Measurements from ENCODE around the gene LIPG.
A peak's percentile ranks its signal among the peaks of the same experiment; 100 is the strongest.
"Not testable (repeated sequence)": the region's sequence is repeated elsewhere in the genome, so short reads cannot be mapped to it uniquely, and the experiment has no call there.

Gene LIPG

DNA sequence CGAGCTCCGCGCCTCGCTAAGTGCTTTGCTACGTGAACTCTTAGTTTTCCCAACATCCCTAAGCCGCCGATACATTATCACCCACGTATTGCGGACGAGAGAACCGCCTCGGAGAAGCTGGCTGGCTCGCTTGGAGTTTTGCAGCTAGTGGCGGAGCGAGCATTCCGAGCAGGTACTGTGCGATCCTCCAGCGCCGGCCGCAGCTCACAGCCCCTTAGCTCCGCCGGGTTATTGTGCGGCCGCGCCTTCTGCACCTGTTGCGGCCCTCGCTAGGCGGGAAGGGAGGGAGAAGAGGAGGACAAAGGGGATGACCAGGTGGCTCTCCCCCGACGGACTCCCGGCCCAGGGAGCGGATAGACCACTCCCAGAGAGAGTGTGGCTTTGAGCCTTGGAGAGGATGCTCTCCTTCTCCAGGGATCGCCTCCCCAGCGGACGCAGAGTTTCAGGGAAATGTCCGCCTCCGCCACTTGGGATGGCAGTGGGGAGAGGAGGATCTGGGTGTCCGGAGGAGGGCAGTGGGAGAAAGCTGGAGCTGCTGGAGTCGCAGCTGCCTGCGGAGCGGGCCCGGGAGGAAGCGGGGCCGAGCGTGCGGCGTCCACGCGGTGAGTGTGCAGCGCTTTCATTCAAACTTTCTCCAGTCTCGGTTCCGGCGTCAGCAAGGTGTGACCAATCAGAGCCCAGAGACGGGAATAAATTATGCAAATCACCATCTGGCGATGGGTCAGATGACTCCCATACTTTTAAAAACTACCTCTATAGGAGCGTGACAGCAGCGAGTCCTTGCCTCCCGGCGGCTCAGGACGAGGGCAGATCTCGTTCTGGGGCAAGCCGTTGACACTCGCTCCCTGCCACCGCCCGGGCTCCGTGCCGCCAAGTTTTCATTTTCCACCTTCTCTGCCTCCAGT, at the start of gene LIPG:
LIPG (plus strand) TSS at position 769 of the 905 bp plus-strand sequence. CDS start 252 bp downstream, outside the sequence.
- H3K36me3 ChIP-seq (ENCODE audit: insufficient read depth, low read length): no peaks in the 10 kb centered on the region; the same call in 1 of the 2 replicates
- no peaks in the 10 kb centered on the region for H3K9me3 ChIP-seq (ENCODE audit: control insufficient read depth, insufficient read depth, low read length)
- 0 out of 2 replicates have a peak, but pooled peaks cover 9% of the 10 kb centered on the region for H3K4me1 ChIP-seq (ENCODE audit: insufficient read depth, low read length)
- peak within 1 kb of the TSS; percentile 49 for H3K9ac ChIP-seq (ENCODE audit: low read depth, low read length)

DNA sequence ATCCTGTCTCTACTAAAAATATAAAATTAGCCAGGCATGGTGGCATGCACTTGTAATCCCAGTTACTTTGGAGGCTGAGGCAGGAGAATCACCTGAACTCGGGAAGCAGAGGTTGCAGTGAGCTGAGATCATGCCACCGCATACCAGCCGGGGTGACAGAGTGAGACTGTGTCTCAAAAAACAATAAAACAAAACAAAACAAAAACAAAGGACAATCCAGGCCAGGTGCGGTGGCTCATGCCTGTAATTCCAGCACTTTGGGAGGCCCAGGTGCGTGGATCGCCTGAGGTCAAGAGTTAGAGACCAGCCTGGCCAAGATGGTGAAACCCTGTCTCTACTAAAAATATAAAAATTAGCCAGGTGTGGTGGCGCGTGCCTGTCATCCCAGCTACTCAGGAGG, 49.0 kb upstream of the LIPG start:
- H3K36me3 ChIP-seq (ENCODE audit: insufficient read depth, low read length); H3K9me3 ChIP-seq (ENCODE audit: control insufficient read depth, insufficient read depth, low read length); H3K9ac ChIP-seq (ENCODE audit: low read depth, low read length); H3K4me1 ChIP-seq (ENCODE audit: insufficient read depth, low read length): not testable (repeated sequence)

DNA sequence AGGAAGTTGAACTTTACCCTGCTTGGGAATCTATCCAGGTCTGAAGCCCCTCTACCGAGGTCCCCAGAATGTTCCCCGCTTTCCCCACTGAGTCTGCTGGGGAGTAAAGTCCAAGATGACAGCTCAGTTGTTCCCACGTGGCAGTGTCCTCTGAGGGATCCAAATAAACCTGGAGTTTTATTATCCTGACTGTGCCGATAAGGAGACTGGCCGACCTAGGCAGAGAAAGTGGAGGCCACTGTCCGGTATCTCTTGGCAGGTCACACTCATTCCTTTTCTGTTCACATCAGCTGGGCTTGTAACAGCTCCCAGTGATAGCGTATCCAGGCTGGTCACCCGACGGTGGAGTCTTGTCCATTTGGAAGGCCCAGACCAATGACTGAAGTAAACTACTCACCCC, 47.3 kb upstream of the LIPG start:
- no peaks in the 10 kb centered on the region for H3K36me3 ChIP-seq (ENCODE audit: insufficient read depth, low read length)
- H3K4me1 ChIP-seq (ENCODE audit: insufficient read depth, low read length): peaks cover 8% of the 10 kb centered on the region
- no peak overlapping the region for H3K9ac ChIP-seq (ENCODE audit: low read depth, low read length)
- no peaks in the 10 kb centered on the region for H3K9me3 ChIP-seq (ENCODE audit: control insufficient read depth, insufficient read depth, low read length)

DNA sequence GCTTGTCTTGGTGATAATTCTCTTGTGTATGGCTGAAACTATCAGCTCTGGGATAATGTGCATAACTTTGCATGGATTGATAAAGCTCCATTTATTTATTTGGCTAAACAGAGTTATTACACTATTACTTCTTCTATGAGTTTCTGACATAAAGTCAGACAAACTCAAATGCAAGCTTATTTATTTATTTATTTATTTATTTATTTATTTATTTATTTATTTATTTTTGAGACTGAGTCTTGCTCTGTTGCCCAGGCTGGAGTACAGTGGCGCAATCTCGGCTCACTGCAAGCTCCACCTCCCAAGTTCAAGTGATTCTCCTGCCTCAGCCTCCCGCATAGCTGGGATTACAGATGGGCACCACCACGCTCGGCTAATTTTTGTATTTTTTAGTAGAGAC, 46.9 kb upstream of the LIPG start:
- not testable (repeated sequence) for H3K36me3 ChIP-seq (ENCODE audit: insufficient read depth, low read length); H3K9ac ChIP-seq (ENCODE audit: low read depth, low read length); H3K9me3 ChIP-seq (ENCODE audit: control insufficient read depth, insufficient read depth, low read length)
- peaks cover 13% of the 10 kb centered on the region for H3K4me1 ChIP-seq (ENCODE audit: insufficient read depth, low read length)

DNA sequence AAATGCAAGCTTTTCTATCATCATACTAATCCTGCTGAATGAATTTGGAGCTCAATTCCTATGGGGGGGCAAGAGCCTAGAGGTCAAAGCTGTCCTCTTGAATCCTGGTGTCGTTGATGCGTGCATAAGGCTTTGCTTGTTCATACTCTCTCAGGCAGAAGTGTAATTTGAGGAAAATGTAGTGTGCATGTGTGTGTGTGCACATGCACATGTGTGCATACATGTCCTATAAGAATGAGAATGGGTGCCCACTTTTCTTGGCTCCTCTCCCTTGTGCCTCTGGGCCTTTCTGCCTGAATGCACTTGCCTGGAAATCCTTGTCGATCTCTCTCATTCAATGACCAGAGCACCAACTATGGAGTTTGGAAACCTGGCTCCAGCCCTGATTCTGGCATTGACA, 46.3 kb upstream of the LIPG start:
- Histone ChIP-seq H3K36me3 (ENCODE audit: insufficient read depth, low read length) (no peaks in the 10 kb centered on the region), H3K9me3 (ENCODE audit: control insufficient read depth, insufficient read depth, low read length) (no peaks in the 10 kb centered on the region), H3K4me1 (ENCODE audit: insufficient read depth, low read length) (peaks cover 13% of the 10 kb centered on the region), H3K9ac (ENCODE audit: low read depth, low read length) (no peak overlapping the region)

DNA sequence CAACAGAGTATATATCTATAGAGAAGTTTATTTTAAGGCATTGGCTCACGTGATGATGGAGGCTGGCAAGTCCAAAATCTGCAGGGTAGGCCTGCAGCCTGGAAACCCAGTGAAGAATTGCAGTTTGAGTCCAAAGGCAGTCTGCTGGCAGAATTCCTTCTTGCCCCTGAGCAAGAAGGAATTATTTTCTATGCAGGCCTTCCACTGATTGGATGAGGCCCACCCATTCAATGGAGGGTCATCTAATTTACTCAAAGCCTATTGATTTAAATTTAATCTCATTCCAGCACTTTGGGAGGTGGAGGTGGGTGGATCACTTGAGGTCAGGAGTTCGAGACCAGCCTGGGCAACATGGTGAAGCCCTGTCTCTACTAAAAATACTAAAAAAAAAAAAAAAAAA, 44.4 kb upstream of the LIPG start:
- Histone ChIP-seq H3K9ac (ENCODE audit: low read depth, low read length) (no peak overlapping the region), H3K4me1 (ENCODE audit: insufficient read depth, low read length) (peaks cover 19% of the 10 kb centered on the region), H3K36me3 (ENCODE audit: insufficient read depth, low read length) (no peaks in the 10 kb centered on the region), H3K9me3 (ENCODE audit: control insufficient read depth, insufficient read depth, low read length) (no peaks in the 10 kb centered on the region)

DNA sequence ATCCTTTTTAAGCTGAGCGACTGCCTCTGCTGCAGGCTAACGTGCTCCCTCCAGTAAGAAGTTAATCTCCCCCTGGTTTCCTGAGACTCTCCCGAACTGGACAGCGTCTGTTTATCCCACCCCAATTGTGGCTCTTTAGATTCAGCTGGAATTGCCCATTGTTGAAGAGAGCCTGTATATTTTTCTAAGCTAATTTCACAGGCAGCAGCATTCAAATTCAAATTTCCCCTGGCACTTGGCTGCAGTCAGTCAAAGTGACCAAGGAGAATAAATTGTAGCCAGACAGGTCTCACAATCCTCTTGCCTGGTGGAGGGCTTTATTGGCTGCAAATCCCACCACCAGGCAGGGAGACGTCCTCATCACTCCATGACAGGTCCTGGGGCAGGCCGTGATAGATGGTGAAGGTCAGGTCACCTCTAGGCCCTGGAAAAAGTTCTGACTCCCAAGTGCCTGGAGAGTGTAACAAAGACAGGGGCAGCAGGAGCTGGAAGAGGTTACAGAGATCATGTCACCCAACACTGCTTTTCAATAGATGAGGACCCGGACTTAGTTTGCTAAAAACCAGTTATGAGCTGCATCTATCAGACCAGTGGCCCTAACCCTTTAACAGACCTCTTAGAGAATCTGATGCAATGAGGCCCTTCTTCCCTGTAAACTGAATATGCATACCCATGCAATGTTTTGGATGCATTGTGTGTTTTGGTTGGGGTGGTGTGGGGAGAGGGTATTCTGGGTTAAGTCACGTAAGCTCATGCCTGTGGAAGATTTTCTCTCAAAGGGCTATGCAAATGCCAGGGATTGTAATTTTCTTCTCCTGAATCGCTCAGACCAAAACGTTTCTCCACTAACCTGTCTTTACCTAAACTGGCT, 42.5 kb upstream of the LIPG start:
- Histone ChIP-seq H3K4me1 (ENCODE audit: insufficient read depth, low read length) (peaks cover 19% of the 10 kb centered on the region), H3K9me3 (ENCODE audit: control insufficient read depth, insufficient read depth, low read length) (no peaks in the 10 kb centered on the region), H3K9ac (ENCODE audit: low read depth, low read length) (no peak overlapping the region), H3K36me3 (ENCODE audit: insufficient read depth, low read length) (no peaks in the 10 kb centered on the region)

DNA sequence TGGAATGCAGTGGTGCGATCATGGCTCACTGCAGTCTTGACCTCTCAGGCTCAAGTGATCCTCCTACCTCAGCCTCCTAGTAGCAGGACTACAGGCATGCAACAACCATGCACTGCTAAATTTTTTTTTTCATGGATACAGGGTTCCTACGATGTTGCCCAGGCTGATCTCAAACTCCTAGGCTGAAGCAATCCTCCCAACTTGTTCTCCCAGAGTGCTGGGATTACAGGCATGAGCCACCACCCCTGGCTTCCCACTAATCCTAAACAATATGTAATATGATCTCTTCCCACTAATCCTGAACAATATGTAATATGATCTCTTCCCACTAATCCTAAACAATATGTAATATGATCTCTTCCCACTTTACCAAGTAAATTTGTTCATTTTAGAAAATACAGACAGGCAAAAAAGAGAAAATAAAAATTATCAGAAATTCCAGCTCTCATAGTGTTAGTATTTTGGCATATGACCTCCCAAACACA, 41.2 kb upstream of the LIPG start:
- Histone ChIP-seq H3K9ac (ENCODE audit: low read depth, low read length) (no peak overlapping the region), H3K4me1 (ENCODE audit: insufficient read depth, low read length) (peaks cover 19% of the 10 kb centered on the region), H3K9me3 (ENCODE audit: control insufficient read depth, insufficient read depth, low read length) (no peaks in the 10 kb centered on the region)

DNA sequence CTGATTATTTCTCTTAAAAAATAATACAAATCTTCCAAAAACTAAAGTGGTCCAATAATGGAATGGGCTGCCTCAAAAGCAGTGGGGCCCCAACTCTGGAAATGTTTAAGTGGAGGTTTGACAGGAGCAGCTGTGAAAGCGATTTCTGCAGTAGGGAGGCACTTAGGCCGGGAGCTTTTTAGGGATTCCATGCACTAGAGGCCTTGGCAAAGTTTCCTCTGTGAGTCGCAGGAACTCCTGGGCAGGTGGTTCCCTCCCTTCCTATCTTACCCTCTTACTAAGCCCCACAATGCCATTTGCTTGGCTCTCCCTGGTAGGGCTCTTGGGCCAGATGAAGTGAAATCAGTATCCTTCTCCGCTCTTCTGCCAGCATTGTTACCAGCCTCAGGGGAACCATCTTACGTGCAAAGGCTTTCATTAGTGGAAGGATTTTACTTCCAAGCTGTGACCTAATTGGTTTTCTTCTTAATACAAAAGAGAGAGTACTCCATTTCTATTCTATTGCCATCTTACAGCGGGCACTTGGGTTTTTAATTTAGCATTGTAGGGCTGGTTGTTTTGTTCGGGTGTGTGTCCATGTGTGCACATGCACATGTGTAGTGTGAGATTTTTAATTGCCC, 40.5 kb upstream of the LIPG start:
- no peaks in the 10 kb centered on the region for H3K36me3 ChIP-seq (ENCODE audit: insufficient read depth, low read length)
- no peak overlapping the region for H3K9ac ChIP-seq (ENCODE audit: low read depth, low read length)
- no peaks in the 10 kb centered on the region for H3K9me3 ChIP-seq (ENCODE audit: control insufficient read depth, insufficient read depth, low read length)
- H3K4me1 ChIP-seq (ENCODE audit: insufficient read depth, low read length): peaks cover 19% of the 10 kb centered on the region

More for the DNA sequence above, 41.2 kb upstream of the LIPG start:
- no peaks in the 10 kb centered on the region for H3K36me3 ChIP-seq (ENCODE audit: insufficient read depth, low read length)

DNA sequence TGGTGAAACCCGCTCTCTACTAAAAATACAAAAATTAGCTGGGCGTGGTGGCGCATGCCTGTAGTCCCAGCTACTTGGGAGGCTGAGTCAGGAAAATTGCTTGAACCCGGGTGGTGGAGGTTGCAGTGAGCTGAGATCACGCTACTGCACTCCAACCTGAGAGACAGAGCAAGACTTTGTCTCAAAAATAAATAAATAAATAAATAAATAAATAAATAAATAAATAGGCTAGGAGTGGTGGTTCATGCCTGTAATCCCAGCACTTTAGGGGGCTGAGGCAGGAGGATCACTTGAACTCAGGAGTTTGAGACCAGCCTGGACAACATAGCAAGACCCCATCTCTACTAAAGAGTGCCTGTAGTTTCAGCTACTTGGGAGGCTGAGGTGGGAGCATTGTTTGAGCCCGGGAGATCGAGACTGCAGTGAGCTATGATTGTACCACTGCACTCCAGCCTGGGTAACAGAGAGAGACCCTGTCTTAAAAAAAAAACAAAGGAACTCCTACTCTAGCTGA, 38.2 kb upstream of the LIPG start:
- H3K36me3 ChIP-seq (ENCODE audit: insufficient read depth, low read length); H3K9me3 ChIP-seq (ENCODE audit: control insufficient read depth, insufficient read depth, low read length); H3K9ac ChIP-seq (ENCODE audit: low read depth, low read length): not testable (repeated sequence)
- H3K4me1 ChIP-seq (ENCODE audit: insufficient read depth, low read length): peaks cover 26% of the 10 kb centered on the region

DNA sequence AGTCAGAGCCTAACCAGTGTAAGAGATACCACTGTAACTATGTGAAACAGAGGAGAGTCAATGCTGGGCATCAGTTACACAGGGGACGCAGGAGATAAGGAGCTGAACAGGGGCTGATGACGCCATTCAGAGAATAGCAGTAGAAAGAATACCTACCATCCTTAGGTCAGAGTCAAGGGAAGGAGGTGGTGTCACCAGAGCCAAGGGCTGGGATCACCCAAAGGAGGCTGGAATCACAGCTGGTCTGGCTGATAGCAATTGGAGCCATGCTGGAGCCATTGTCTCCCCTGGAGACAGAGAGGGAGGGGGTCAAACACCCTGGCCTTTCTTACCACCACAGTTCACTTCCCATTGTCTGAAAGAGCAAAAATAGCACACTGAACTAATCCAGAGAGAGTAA, 37.5 kb upstream of the LIPG start:
- H3K36me3 ChIP-seq (ENCODE audit: insufficient read depth, low read length): no peaks in the 10 kb centered on the region
- H3K9me3 ChIP-seq (ENCODE audit: control insufficient read depth, insufficient read depth, low read length): no peaks in the 10 kb centered on the region
- no peak overlapping the region for H3K9ac ChIP-seq (ENCODE audit: low read depth, low read length)
- H3K4me1 ChIP-seq (ENCODE audit: insufficient read depth, low read length): peaks cover 20% of the 10 kb centered on the region

DNA sequence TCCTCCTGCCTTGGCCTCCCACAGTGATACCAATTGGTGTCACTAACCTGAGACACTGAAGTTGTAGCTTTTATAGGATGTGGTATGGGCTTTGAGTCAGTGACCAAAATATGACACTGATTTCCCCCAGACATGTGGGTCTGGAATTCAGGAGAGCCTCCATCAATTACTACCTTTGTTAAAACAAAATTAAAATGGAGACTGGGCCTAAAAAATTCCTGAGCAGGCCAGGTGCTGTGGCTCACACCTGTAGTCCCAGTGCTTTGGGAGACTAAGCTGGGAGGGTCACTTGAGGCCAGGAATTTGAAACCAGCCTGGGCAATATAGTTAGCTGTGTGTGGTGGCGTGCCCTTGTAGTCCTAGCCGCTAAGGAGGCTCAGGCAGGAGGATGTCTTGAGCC, 36.9 kb upstream of the LIPG start:
- H3K9ac ChIP-seq (ENCODE audit: low read depth, low read length): no peak overlapping the region
- H3K9me3 ChIP-seq (ENCODE audit: control insufficient read depth, insufficient read depth, low read length): no peaks in the 10 kb centered on the region; the same call in 1 of the 2 replicates
- H3K4me1 ChIP-seq (ENCODE audit: insufficient read depth, low read length): peaks cover 14% of the 10 kb centered on the region

DNA sequence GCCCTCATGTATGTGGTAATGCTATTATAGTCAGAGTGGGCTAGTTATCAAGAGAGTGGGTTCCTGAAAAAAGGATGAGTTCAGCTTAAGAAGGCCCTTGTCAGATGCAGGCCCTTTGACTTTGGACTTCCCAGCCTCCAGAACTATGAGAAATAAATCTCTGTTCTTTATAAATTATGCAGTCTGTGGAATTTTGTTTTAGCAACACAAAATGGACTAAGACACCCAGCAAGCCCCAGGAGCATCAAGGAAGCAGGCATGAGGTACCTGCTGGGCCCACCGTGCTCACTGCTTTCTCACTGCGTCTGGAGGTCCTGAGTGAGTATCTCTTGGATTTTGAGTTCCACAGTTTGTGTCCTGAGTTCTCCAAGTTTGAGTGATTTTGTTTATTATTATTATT, 35.9 kb upstream of the LIPG start:
- H3K9ac ChIP-seq (ENCODE audit: low read depth, low read length): no peak overlapping the region

More for the DNA sequence above, 36.9 kb upstream of the LIPG start:
- no peaks in the 10 kb centered on the region for H3K36me3 ChIP-seq (ENCODE audit: insufficient read depth, low read length)

More for the DNA sequence above, 35.9 kb upstream of the LIPG start:
- peaks cover 11% of the 10 kb centered on the region for H3K4me1 ChIP-seq (ENCODE audit: insufficient read depth, low read length)
- no peaks in the 10 kb centered on the region; the same call in 1 of the 2 replicates for H3K9me3 ChIP-seq (ENCODE audit: control insufficient read depth, insufficient read depth, low read length)
- no peaks in the 10 kb centered on the region for H3K36me3 ChIP-seq (ENCODE audit: insufficient read depth, low read length)

Data from ES-I3 (cell line).